ENCODE results near the gene ZCWPW2.

GRCh38 chr3:28349469-28350000 is 1.0 kb downstream of the ZCWPW2 start:
- no peak for TF ChIP-seq ZNF23 (tag by site-specific recombination; IDR thresholded peaks at IDR 0.05; ENCODE audit: borderline replicate concordance)
- TF ChIP-seq CTCF (tag by site-specific recombination; IDR thresholded peaks at IDR 0.05): no peak
- TF ChIP-seq SALL2 (tag by site-specific recombination; IDR thresholded peaks at IDR 0.05; ENCODE audit: borderline replicate concordance): no peak
- TF ChIP-seq, protein P1, sequence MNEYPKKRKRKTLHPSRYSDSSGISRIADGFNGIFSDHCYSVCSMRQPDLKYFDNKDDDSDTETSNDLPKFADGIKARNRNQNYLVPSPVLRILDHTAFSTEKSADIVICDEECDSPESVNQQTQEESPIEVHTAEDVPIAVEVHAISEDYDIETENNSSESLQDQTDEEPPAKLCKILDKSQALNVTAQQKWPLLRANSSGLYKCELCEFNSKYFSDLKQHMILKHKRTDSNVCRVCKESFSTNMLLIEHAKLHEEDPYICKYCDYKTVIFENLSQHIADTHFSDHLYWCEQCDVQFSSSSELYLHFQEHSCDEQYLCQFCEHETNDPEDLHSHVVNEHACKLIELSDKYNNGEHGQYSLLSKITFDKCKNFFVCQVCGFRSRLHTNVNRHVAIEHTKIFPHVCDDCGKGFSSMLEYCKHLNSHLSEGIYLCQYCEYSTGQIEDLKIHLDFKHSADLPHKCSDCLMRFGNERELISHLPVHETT (tag by site-specific recombination; IDR thresholded peaks at IDR 0.05): no peak
- TF ChIP-seq REST (tag by site-specific recombination; IDR thresholded peaks at IDR 0.05): no peak
- TF ChIP-seq TCF7L2 (IDR thresholded peaks at IDR 0.05; ENCODE audit: borderline replicate concordance, low read depth, low read length): no peak
- TF ChIP-seq ZNF335 (tag by site-specific recombination; conservative IDR thresholded peaks at IDR 0.05): no peak; the same call in 1 of the 2 replicates
- no peak for TF ChIP-seq ZNF707 (tag by site-specific recombination; IDR thresholded peaks at IDR 0.05)
- no peak for TF ChIP-seq BCL11A (tag by site-specific recombination; IDR thresholded peaks at IDR 0.05; ENCODE audit: low read depth)

All from HEK293 (cell line).